K562 (cell line): ENCODE results near the gene LILRA6. TPM values are rescaled to one million over a fixed set of nuclear protein-coding genes. Genes with fewer than 3 reads are reported as not detected.

Experiments
- ARHGAP35 ChIP-seq: fragments of 450-650 bp; IDR thresholded peaks from 2 replicates; pipeline ENCODE4 v1.6.1; 2018; ENCODE audit not compliant: partially characterized antibody
- CHD2 ChIP-seq: IDR thresholded peaks from 2 replicates; pipeline ENCODE4 v1.6.1; 2011; ENCODE audit warnings: low read depth, low read length
- CHD7 ChIP-seq: fragments of 200-600 bp; sonication (generic); IDR thresholded peaks from one replicate; pipeline ENCODE4 v1.6.1; 2012; ENCODE audit warnings: mild to moderate bottlenecking, low read depth, low read length, inconsistent platforms
- IRF1 ChIP-seq: sonication (generic); formaldehyde crosslinking; IDR thresholded peaks from 2 replicates; pipeline ENCODE4 v1.8.0; 2022; ENCODE audit warnings: missing genetic modification reagents, mild to moderate bottlenecking, borderline replicate concordance
- RBM22 ChIP-seq: fragments of 200-400 bp; formaldehyde crosslinking; IDR thresholded peaks from 2 replicates; pipeline ENCODE4 v1.6.1; 2018; ENCODE audit warnings: low read length, low read depth; ENCODE audit not compliant: poor library complexity, severe bottlenecking
- SFPQ ChIP-seq: fragments of 200-400 bp; formaldehyde crosslinking; IDR thresholded peaks from 2 replicates; pipeline ENCODE4 v1.6.1; 2017; ENCODE audit warnings: mild to moderate bottlenecking, low read depth, low read length, moderate library complexity
- SIX5 ChIP-seq, 2 experiments: IDR thresholded peaks; 2 replicates each; pipeline ENCODE4 v1.6.1; 2011; ENCODE audit warnings: low read length in 2 of 2, borderline replicate concordance in 1 of 2, low read depth in 1 of 2, mild to moderate bottlenecking in 1 of 2, moderate library complexity in 1 of 2; ENCODE audit not compliant: insufficient read depth in 1 of 2
- SP2 ChIP-seq: IDR thresholded peaks from 2 replicates; pipeline ENCODE4 v1.6.1; 2011; ENCODE audit warnings: mild to moderate bottlenecking, low read depth, low read length, moderate library complexity; ENCODE audit not compliant: poor library complexity, severe bottlenecking; ENCODE audit errors: extremely low read depth
- polyA plus RNA-seq, 8 experiments: library from polyadenylated mRNA; depleted of rRNA in 4 of 8; stranded (reverse) in 5 of 8; unstranded in 3 of 8; fragments of >200 nt; fragmentation: Nextera tagmentation in 2 of 8; fragmentation: Illumina TruSeq in 1 of 8; extraction: Ambion mirVana in 2 of 8; extraction: Trizol in 1 of 8; gene quantifications; 2 replicates each; pipeline versions ENCODE4 v1.2.1 to v1.2.3, GENCODE V29; 2011 to 2014; ENCODE audit warnings: inconsistent platforms in 1 of 8, missing spikeins in 1 of 8
- total RNA-seq, 7 experiments: library from RNA; depleted of rRNA in 6 of 7; stranded (reverse); fragments of >200 nt in 6 of 7; fragmentation: Illumina TruSeq in 2 of 7; extraction: Trizol in 2 of 7; gene quantifications; 2 replicates each; pipeline versions ENCODE4 v1.2.1 to v1.2.3, GENCODE V29; 2011 to 2021; ENCODE audit warnings: low replicate concordance in 1 of 7

Gene LILRA6
- total and polyA plus RNA-seq, 9 of the 15 experiments (the other 6 are each of a cell fraction or from before 2014, with no cell fraction given), result 0.03 TPM; not detected in 8

- TF ChIP-seq CHD7 (peak; percentile 55), RBM22 (peak; percentile 88), CHD2 (0 out of 2 replicates have a peak, but pooled peaks have one; percentile 13), SFPQ (0 out of 2 replicates have a peak, but pooled peaks have one; percentile 46), SIX5 (IDR thresholded peaks at IDR 0.05; ENCODE audit: borderline replicate concordance in 1 of 2, insufficient read depth in 1 of 2, low read depth in 1 of 2, low read length in 2 of 2) (no peak), SP2 (no peak), IRF1 (no peak), ARHGAP35 (peak; percentile 5)
Observed at GRCh38 chr19:54209058-54209810, 33.4 kb downstream of the LILRA6 start (continued).
